Common myeloid progenitor, CD34-positive (primary cell): ENCODE results near the gene GLCE.

Source experiments
- CTCF ChIA-PET: fragments of 350-600 bp; sonication (Branson Sonifier 250); formaldehyde crosslinking; loops from one replicate; lab custom pipeline; 2021; ENCODE audit warnings: antibody characterized with exemption; lab: Charles Lee
- POLR2A ChIA-PET: fragments of 350-600 bp; sonication (Branson Sonifier 250); formaldehyde crosslinking; loops from one replicate; lab custom pipeline; 2021; ENCODE audit warnings: antibody characterized with exemption; lab: Charles Lee
- DNase-seq, 3 donors: peaks; one replicate each; pipeline versions ENCODE4 v3.0.0 to v3.0.0-alpha.2; 2013
- H3K27ac ChIP-seq, 2 experiments: 1 replicate in 1 of 2; 2 replicates in 1 of 2; pipeline ENCODE4 v1.7.0; 2013; ENCODE audit warnings: inconsistent platforms in 2 of 2, low read length in 2 of 2, mild to moderate bottlenecking in 2 of 2, low read depth in 1 of 2, moderate library complexity in 1 of 2; ENCODE audit not compliant: severe bottlenecking in 2 of 2, insufficient read depth in 1 of 2, poor library complexity in 1 of 2
- H3K27me3 ChIP-seq, 5 experiments: replicated peaks in 2 of 5; 1 replicate in 3 of 5; 2 replicates in 2 of 5; pipeline versions ENCODE4 v1.6.1 to v1.7.0; 2013; ENCODE audit warnings: low read length in 4 of 5, mild to moderate bottlenecking in 2 of 5, moderate library complexity in 2 of 5, inconsistent platforms in 1 of 5; ENCODE audit not compliant: insufficient read depth in 5 of 5, control insufficient read depth in 4 of 5
- H3K36me3 ChIP-seq, 4 experiments: 1 replicate in 2 of 4; 2 replicates in 2 of 4; pipeline versions ENCODE4 v1.6.1 to v1.7.0; 2013; ENCODE audit warnings: low read length in 3 of 4, control low read depth in 1 of 4, mild to moderate bottlenecking in 1 of 4; ENCODE audit not compliant: control insufficient read depth in 4 of 4, insufficient read depth in 4 of 4
- H3K4me1 ChIP-seq, 4 experiments: 1 replicate in 3 of 4; 2 replicates in 1 of 4; pipeline versions ENCODE4 v1.6.1 to v1.7.1; 2013; ENCODE audit warnings: low read length in 3 of 4, mild to moderate bottlenecking in 3 of 4, control low read depth in 1 of 4, inconsistent platforms in 1 of 4, moderate library complexity in 1 of 4; ENCODE audit not compliant: control insufficient read depth in 4 of 4, insufficient read depth in 4 of 4; ENCODE audit errors: control extremely low read depth in 1 of 4
- H3K4me3 ChIP-seq, 7 experiments: 1 replicate in 4 of 7; 2 replicates in 3 of 7; pipeline versions ENCODE4 v1.5.1 to v1.7.0; 2013; ENCODE audit warnings: mild to moderate bottlenecking in 7 of 7, low read length in 6 of 7, moderate library complexity in 6 of 7, inconsistent platforms in 2 of 7, low read depth in 2 of 7, control low read depth in 1 of 7; ENCODE audit not compliant: insufficient read depth in 4 of 7, control insufficient read depth in 1 of 7; ENCODE audit errors: extremely low read depth in 1 of 7
- H3K9me3 ChIP-seq, 5 experiments: 1 replicate in 4 of 5; 2 replicates in 1 of 5; pipeline versions ENCODE4 v1.6.1 to v1.7.1; 2013; ENCODE audit warnings: low read length in 4 of 5, mild to moderate bottlenecking in 2 of 5, inconsistent platforms in 1 of 5, low read depth in 1 of 5, moderate library complexity in 1 of 5; ENCODE audit not compliant: control insufficient read depth in 4 of 5, insufficient read depth in 2 of 5; ENCODE audit errors: control extremely low read depth in 1 of 5
- WGBS: methylation state at CpG from one replicate; pipeline ENCODE4 v1.1.5; 2013; ENCODE audit not compliant: insufficient coverage; 5-methylcytosine and 5-hydroxymethylcytosine counted together

GLCE gene

DNA sequence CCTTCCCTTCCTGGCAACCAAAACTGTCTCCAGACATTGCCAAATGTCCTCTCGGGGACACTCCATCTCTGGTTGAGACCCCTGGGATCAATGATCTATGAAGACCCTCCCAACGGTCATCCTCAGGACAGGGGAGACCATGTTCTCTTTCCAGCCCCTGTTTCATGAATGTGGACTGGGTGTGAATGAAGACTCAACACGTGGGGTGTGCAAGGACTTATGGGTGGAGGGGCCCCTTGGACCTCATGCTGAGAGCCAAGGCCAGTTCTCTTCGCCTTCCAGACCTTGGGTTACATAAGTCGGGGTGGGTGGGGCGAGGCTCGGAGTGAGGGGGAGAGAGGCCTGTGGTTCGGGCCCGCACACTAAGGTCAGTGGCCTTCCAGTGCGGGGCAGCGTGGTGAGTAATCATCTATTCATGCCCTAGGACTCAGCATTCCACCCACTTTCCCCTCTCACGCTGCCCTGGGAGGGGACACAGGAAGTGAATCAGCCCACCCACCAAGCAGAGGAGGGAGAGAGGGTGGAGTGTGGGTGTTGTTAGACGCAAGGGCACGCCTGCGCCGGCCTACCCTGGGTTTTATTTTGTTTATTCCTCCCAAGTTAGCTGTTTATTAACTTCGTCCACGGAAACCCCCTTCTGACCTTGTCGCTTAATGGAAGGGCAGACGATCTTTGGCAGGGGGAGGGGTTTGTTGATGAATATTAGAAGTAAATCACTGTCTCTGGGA, 144.9 kb downstream of the GLCE start:
- Histone ChIP-seq H3K9me3 (no peaks in the 10 kb centered on the region), H3K36me3 (no peaks in the 10 kb centered on the region), H3K27ac (no peak overlapping the region), H3K4me1 (no peaks in the 10 kb centered on the region), H3K27me3 (peaks cover 0 to 3% (median 0%) of the 10 kb centered on the region in 5 experiments), H3K4me3 (no peak overlapping the region)
- POLR2A ChIA-PET, result no interaction called here
- no peak for DNase-seq
- CTCF ChIA-PET, result no interaction called here
- 93% methylated on average over 8 of the region's 20 CpGs for WGBS

DNA sequence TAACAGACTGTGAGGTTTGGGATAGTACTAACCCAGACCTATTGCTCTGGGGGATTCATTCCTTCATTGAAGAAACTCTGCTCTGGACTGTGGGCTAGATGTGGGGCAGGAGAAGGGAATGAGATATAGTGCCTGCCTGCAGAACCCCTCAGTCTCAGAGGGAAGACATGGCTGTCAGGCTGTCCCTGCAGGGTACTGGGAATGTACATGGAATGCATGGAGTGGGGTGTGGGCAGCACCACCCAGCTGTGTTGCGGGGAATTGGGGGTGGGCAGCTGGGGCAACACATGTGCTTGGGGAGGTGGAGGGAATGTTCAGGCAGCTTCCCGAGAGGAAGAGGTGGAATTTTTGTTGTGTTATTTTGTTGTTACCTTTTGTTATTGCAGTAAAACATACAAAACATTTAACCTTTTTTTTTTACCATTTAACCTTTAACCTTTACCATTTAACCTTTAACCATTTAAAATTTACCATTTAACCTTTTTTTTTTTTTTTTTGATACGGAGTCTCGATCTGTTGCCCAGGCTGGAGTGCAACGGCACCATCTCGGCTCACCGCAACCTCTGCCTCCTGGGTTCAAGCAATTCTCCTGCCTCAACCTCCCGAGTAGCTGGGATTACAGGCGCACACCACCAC, 145.6 kb downstream of the GLCE start:
- DNase-seq, result no peak
- CTCF ChIA-PET, result no interaction called here
- 100% methylated on average over 1 of the region's 9 CpGs for WGBS

DNA sequence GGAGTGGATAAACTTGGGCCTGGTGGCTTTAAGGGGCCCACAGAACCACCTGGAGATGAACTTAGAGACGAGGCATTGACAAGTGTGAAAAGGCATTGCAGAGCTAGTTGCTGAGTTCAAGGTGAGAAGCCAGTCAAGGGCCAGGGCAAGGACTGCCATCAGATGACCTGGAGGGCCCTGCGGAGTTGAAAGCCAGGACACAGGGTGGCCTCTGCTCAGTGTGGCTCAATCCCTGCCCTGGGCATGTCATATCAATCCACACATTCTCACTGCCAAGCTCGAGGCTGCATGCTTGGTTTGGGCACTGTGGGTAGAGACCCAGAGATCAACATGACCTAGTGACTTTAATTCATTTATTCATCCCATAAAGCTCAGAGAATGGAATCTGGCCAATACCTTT, 147.5 kb downstream of the GLCE start:
- 96% methylated on average over 3 of the region's 3 CpGs for WGBS
- ChIA-PET POLR2A (no interaction called here), CTCF (interaction anchor here (1.2 kb wide), 1 partner anchor 10 kb away, joined by 4 read pairs; no protein-coding TSS in a partner anchor)

More for the DNA sequence above, 145.6 kb downstream of the GLCE start:
- Histone ChIP-seq H3K27ac (no peak overlapping the region), H3K27me3 (peaks cover 0 to 3% (median 0%) of the 10 kb centered on the region in 5 experiments), H3K4me1 (no peaks in the 10 kb centered on the region), H3K4me3 (no peak overlapping the region), H3K36me3 (no peaks in the 10 kb centered on the region), H3K9me3 (no peaks in the 10 kb centered on the region)
- POLR2A ChIA-PET, result no interaction called here

DNA sequence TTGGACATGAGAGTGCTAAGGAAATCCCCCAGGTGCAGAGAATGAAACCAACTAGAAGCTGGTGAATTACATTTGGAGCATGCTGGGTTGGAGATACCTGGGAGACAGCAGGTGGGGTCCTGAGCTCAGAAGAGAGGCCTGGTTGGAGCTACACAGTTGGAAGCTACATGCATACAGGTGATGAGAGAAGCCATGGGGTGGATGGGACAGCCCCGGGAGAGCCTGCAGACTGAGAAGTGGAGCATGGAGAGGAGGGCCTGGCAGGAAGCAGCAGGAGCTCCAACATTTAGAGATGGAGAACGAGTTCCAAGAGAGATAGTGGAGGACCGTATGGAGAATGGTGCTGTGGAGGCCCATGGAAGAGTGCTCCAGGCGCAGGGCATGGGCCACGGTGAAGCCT, 148.5 kb downstream of the GLCE start:
- ChIA-PET CTCF (interaction anchor here (1.2 kb wide), 1 partner anchor 9 kb away, joined by 4 read pairs; no protein-coding TSS in a partner anchor), POLR2A (no interaction called here)
- no peak overlapping the region for H3K27ac ChIP-seq
- peaks cover 2 to 23% (median 8%) of the 10 kb centered on the region in 4 experiments for H3K4me1 ChIP-seq
- H3K36me3 ChIP-seq, result no peaks in the 10 kb centered on the region
- no peak for DNase-seq
- 98% methylated on average over 5 of the region's 5 CpGs for WGBS
- H3K27me3 ChIP-seq, result no peaks in the 10 kb centered on the region
- no peak overlapping the region for H3K4me3 ChIP-seq
- H3K9me3 ChIP-seq, result no peaks in the 10 kb centered on the region

More for the DNA sequence above, 147.5 kb downstream of the GLCE start:
- H3K36me3 ChIP-seq, result no peaks in the 10 kb centered on the region
- no peaks in the 10 kb centered on the region for H3K27me3 ChIP-seq
- H3K27ac ChIP-seq, result no peak overlapping the region
- no peak for DNase-seq
- no peaks in the 10 kb centered on the region for H3K9me3 ChIP-seq
- no peak overlapping the region for H3K4me3 ChIP-seq
- peaks cover 0 to 12% (median 0%) of the 10 kb centered on the region in 4 experiments for H3K4me1 ChIP-seq

DNA sequence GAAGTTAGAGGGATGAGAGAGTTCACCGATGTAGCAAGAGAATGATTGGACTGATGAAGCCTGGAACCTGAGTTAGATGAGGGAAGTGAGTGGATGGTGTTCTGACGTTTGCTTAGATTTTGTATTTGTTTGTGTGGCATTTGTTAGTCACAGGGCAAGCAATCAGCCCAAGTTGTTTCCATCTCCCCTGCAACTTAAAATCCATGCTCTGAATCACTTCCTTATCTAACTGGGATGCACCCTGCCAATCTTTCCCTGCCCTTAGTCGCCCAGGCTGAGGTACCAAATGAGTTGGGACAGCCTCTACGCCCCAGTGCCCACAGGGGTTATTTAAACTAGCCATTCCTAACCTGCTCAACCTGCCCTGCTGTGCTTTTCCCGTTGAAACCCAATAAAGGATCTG, 150.9 kb downstream of the GLCE start:
- H3K4me1 ChIP-seq, result peaks cover 4 to 45% (median 13%) of the 10 kb centered on the region in 4 experiments
- ChIA-PET CTCF (no interaction called here), POLR2A (no interaction called here)
- no peaks in the 10 kb centered on the region for H3K9me3 ChIP-seq
- no peaks in the 10 kb centered on the region for H3K27me3 ChIP-seq
- WGBS, result 98% methylated on average over 4 of the region's 5 CpGs
- H3K4me3 ChIP-seq, result no peak overlapping the region
- H3K27ac ChIP-seq, result no peak overlapping the region
- DNase-seq, result no peak
- no peaks in the 10 kb centered on the region for H3K36me3 ChIP-seq

DNA sequence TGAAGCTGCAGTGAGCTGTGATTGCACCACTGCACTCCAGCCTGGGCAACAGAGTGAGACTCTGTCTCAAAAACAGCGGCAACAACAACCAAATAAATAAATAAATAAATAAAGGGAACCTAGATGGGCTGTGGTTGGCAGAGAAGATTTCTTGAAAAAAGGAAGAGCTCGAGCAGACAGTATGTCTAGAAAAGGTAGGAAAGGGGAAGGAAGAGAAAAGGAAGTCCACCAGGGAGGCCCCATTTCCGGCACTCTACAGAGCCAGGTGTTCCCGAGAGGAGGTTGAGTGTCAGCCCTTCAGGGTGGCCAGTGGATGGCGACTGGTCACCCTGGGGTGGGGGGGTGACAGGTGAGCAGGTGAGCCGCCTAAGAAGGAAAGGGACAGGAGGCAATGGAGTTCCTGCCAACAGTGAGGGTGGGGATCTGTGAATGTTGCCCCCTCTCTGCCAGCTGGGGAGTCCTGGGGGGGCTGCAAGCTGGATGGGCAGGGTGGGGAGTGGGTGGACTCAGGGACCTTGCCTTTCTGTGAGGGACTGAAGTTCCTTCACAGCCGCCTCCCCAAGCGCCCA, 153.1 kb downstream of the GLCE start:
- Histone ChIP-seq H3K27ac (no peak overlapping the region), H3K4me3 (peak overlapping the region in 1 of 7 experiments; percentile 8), H3K27me3 (no peaks in the 10 kb centered on the region), H3K36me3 (no peaks in the 10 kb centered on the region), H3K9me3 (no peaks in the 10 kb centered on the region), H3K4me1 (peaks cover 4 to 52% (median 14%) of the 10 kb centered on the region in 4 experiments)
- WGBS, result 47% methylated on average over 6 of the region's 8 CpGs
- CTCF ChIA-PET, result no interaction called here
- POLR2A ChIA-PET, result no interaction called here
- DNase-seq, result peak in 2 of 3 donors; percentile 50 to 61

DNA sequence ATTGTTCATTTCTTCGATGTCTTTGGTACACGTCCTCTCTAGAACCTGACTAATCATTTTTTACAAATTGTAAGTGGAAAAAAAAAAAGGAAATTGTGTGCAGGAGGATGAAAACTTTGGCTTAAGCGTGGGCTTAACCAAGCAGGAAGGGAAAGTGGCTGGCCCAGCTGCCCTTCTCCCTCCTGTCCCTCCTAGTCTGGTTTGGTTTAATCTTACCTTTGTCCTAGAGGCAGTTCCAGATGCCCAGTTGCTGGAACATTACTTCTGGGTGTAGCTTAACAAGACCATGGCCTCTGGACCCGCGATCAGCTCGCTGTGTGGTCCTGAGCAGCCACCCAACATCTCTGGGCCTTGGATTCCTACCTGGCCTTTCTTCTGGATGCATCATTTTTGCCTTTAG, 153.7 kb downstream of the GLCE start:
- H3K27me3 ChIP-seq, result no peaks in the 10 kb centered on the region
- H3K4me1 ChIP-seq, result peaks cover 4 to 53% (median 16%) of the 10 kb centered on the region in 4 experiments
- no peaks in the 10 kb centered on the region for H3K9me3 ChIP-seq
- H3K4me3 ChIP-seq, result peak overlapping the region in 1 of 7 experiments; percentile 8
- DNase-seq, result no peak
- no peaks in the 10 kb centered on the region for H3K36me3 ChIP-seq
- WGBS, result 51% methylated on average over 5 of the region's 6 CpGs
- ChIA-PET CTCF (no interaction called here), POLR2A (no interaction called here)
- H3K27ac ChIP-seq, result no peak overlapping the region
